HG02870 (cell line): ENCODE data around the gene C3AR1.
A peak's percentile ranks its signal among the peaks of the same experiment; 100 is the strongest.
"Not testable (repeated sequence)": the region's sequence is repeated elsewhere in the genome, so short reads cannot be mapped to it uniquely, and the experiment has no call there.

Source experiments
- ATAC-seq: cut with Tn5 transposase; IDR thresholded peaks from one replicate; pipeline ENCODE4 v1.9.1; 2021; ENCODE audit warnings: mild to moderate bottlenecking, moderate library complexity; ENCODE audit not compliant: unreplicated experiment

C3AR1 gene

DNA sequence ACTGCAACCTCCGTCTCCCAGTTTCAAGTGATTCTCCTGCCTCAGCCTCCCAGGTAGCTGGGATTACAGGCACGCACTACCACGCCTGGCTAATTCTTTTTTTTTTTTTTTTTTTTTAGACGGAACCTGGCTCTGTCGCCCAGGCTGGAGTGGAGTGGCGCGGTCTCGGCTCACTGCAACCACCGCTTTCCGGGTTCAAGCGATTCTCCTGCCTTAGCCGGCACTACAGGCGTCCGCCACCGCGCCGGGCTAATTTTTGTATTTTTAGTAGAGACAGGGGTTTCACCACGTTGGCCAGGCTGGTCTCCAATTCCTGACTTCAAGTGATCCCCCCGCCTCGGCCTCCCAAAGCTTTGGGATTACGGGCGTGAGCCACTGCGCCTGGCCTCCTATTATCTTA is 35.1 kb downstream of the C3AR1 start:
- not testable (repeated sequence) for ATAC-seq

DNA sequence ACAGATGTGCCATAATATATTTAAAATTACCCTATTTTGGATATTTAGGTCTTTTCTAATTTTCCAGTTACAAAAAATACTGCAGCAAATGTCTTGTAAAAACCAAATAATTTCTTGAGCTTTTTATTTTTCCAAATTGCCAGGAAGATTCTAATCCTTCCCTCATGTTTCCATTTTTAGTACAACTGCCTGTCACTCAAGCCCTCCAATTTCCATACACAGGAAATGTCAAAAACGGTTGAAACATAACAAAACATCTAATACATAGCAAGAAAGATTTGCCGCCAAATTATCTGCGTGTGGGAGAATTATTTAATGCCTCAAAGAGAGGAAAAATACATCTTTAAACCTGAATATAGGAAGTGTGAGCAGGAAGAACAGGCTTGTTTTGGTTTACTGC is 36.0 kb downstream of the C3AR1 start:
- no peak for ATAC-seq

DNA sequence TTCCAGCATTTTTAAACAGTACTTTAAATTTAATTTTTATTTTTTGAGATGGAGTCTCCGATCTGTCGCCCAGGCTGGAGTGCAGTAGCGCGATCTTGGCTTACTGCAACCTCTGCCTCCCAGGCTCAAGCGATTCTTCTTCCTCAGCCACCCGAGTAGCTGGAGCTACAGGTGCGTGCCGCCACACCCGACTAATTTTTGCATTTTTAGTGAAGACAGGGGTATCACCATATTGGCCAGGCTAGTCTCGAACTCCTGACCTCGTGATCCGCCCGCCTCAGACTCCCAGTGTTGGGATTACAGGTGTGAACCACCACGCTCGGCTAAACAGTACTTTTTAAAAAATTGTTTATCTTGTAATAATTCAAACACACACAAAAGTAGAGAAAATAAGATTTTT is 37.9 kb downstream of the C3AR1 start:
- no peak for ATAC-seq

DNA sequence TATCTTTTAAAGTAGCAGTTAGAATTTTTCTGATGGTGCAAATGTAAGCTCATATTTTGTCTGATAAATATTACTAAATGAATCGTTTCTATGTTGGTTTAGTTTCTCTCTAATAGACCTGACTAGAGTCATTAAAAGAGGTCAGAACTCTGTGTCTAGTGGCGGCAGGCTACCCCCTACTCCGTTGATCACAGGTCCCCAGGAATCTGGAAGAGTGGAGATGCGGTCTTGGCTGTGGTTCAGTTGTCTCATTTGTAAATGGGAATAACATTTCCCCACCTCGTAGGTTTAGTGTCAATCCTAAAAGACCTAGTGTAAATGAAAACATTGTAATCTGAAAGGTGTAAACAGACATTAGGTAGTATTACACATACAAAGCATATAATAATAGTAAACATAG is 38.3 kb downstream of the C3AR1 start:
- ATAC-seq: no peak

DNA sequence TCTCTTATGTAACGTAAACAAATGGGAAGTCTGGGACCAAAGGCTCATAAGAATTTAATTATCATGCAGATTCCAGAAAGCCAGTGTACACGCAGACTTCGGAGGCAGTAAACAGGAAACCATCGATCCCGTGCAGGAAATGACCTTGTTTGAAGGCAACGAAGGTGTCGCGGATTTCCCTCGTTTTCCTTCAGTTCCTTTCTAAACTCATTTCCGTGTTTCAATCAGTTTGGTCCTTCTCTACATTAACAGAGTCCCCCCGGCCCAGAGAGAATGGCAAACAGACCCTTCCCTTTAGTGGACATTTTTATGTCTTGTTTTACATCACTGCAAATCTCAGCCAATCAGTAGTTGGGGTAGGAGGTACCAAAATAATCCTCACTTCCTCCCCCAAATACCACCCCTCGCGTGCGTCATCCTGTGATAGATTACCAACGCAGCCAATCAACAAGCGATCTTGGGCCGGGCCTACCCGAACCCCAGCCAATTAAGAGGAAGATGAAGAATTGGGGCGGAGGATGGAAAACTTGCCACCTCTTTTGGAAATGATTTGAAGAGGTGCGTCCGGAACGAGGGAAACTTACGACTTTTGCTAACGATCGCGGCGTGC is 39.8 kb downstream of the C3AR1 start:
- ATAC-seq: peak; percentile 99

DNA sequence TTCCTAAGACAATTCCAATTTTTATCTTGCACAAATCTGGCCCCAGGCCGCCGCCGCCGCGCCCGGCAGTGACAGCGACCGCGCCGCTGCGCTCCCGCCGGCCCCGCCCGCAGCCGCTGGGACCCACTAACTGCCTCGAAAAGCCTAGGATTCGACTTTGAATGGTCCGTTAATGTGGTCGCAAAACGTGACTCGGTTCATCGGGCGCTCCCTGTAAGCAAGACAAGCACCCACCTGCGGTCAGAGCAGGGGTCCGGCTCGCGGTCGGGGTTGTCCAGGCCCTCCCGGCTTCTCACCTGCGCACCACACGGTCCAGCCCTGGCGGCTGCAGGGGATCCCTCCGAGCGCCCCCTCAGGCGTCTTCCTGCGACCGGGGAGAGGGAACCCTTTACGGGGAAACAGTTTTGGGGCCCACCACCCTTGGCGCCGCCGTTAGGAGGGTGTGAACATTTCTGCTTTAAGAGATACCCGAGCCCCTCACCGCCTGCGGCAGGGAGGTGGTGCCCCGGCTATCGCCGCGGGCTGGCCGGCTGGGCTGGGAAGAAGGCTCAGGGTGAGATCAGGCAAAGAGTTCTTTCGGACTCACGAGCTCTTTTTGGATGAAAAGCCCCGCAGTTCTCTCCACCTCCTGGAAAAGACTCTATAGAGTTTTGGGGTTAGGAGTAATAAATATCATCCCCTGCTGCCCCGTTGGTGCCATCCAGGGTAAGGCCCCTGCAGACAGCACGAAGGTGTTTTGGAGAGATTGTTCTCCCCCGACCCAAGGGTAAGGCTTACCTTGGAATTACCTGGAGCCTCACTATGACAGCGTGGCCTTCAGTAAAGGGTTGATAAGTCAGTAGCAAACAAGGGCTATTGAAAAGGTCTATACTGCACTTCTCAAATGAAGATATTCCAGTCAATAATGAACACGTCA is 47.2 kb downstream of the C3AR1 start:
- ATAC-seq: no peak

DNA sequence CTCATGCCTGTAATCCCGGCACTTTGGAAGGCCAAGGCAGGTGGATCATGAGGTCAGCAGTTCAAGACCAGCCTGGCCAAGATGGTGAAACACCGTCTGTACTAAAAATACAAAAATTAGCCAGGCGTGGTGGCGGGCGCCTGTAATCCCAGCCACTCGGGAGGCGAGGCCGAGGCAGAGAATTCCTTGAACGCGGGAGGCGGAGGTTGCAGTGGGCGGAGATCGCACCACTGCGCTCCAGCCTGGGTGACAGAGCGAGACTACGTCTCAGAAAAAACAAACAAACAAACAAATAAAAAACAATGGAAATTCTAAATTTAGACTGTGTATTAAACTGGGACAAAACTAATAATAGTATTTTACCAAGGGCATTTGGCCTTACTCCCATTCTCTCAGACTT is 47.9 kb downstream of the C3AR1 start:
- not testable (repeated sequence) for ATAC-seq

DNA sequence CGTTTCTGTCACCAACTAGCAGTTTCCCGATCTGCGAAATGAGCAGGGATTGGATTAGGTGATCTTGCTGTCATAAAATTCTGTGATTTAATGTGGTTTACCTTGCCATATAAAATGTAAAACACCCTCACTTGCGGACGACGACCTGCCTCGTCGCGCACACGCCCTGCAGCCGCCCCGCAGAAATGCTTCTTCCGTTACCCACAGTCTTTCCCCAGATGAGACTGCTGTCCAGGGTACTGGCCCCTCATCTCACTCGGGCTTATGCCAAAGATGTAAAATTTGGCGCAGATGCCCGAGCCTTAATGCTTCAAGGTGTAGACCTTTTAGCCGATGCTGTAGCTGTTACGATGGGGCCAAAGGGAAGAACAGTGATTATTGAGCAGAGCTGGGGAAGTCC is 51.3 kb downstream of the C3AR1 start:
- no peak for ATAC-seq

DNA sequence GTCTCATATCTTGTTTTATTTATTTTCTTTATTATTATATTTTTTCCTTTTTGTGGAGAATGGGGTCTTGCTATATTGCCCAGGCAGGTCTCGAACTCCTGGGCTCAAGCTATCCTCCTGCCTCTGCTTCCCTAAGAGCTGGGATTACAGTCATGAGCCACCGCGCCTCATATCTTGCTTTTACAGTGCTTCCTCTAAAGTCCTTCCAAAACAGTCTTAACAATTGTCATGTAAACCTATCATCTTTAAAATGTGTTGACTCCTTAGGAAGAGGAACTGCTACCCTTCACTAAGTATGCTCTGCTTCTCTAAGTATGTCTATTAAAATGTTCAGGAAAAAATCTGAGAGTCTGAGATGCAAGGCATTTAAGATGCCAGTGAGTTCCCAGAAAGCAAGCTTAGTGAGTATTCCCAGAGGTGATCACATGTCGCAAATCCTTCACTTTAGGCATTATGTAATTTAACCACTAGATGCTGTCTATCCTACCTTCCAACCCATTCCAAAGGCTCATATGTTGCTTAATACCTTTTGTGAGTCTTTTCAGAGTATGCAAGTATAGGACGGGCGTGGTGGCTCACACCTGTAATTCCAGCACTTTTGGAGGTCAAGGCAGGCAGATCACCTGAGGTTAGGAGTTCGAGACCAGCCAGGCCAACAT is 53.4 kb downstream of the C3AR1 start:
- ATAC-seq: no peak

DNA sequence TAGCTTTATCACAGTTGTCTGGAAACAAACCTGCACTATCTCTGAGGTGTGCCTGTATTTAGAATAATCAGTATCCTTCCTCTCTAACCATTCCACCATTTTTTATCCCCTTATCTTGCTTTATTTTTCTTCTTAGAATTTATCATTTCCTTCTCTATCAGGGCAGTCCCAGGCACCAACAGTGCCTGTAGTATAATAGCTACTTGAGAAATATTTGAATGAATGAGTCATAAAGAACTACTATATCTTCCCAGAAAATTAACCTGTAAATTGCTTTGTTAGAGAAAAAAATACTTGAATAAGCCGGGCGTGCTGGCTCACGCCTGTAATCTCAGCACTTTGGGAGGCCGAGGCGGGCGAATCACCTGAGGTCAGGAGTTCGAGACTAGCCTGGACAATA is 54.8 kb downstream of the C3AR1 start:
- no peak for ATAC-seq
